Esophagus (tissue), 2 donors: ENCODE data around the gene LHPP. TPM values are rescaled to one million over a fixed set of nuclear protein-coding genes. Genes with fewer than 3 reads are reported as not detected.

Experiments used
- H3K27ac ChIP-seq, 2 donors: one replicate each; pipeline ENCODE4 v1.5.1; 2013; ENCODE audit warnings: low read depth in 2 of 2, mild to moderate bottlenecking in 2 of 2, inconsistent platforms in 1 of 2, low read length in 1 of 2, moderate library complexity in 1 of 2
- H3K27me3 ChIP-seq, 2 donors: one replicate each; pipeline ENCODE4 v1.6.1; 2013; ENCODE audit warnings: low read length in 2 of 2, control low read depth in 1 of 2, mild to moderate bottlenecking in 1 of 2; ENCODE audit not compliant: insufficient read depth in 2 of 2, control insufficient read depth in 1 of 2
- H3K36me3 ChIP-seq, 2 donors: one replicate each; pipeline ENCODE4 v1.6.1; 2013; ENCODE audit warnings: low read length in 1 of 2; ENCODE audit not compliant: control insufficient read depth in 2 of 2, insufficient read depth in 2 of 2
- H3K4me1 ChIP-seq, 2 donors: one replicate each; pipeline ENCODE4 v1.6.1; 2013; ENCODE audit warnings: low read length in 1 of 2; ENCODE audit not compliant: control insufficient read depth in 2 of 2, insufficient read depth in 2 of 2
- H3K4me3 ChIP-seq, 2 donors: one replicate each; pipeline ENCODE4 v1.5.1; 2013; ENCODE audit warnings: low read length in 2 of 2, mild to moderate bottlenecking in 2 of 2, low read depth in 1 of 2, moderate library complexity in 1 of 2
- H3K9me3 ChIP-seq, 2 donors: one replicate each; pipeline ENCODE4 v1.6.1; 2013; ENCODE audit warnings: mild to moderate bottlenecking in 2 of 2, low read depth in 1 of 2, low read length in 1 of 2, moderate library complexity in 1 of 2; ENCODE audit not compliant: control insufficient read depth in 2 of 2, insufficient read depth in 1 of 2
- WGBS, 2 donors: extraction: QIAGEN DNeasy Blood & Tissue Kit; methylation state at CpG; one replicate each; pipeline ENCODE4 v1.1.7; 2013; 5-methylcytosine and 5-hydroxymethylcytosine counted together
- polyA plus RNA-seq, 2 donors: library from polyadenylated mRNA; stranded (reverse); fragments of 200-250 nt; gene quantifications; one replicate each; pipeline ENCODE4 v1.2.3, GENCODE V29; 2013
- donor health status: healthy with polysubstance abuse.
- donor health status: Bipolar disorder and iron deficiency.

LHPP gene
- polyA plus RNA-seq, 2 donors, result 23.0 to 23.4 TPM

DNA sequence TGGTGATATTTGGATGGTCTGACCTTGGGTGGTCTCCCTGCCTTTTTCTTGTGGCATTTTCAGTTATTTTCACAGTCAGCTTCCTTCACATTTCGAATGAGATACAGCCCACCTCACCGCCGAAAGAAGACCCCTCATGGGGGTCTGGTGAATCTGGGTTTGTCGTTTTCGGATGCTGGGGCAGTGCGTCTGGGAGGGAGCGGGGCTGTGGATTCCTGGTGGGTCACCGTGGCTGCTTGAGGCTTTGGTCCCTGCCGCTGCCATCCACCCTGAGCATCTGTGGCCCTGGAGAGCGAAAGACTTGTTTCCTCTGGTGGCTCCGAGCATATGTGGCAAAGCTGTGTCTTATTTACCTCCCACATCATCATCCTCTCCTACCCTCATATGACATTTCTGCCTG, 43.1 kb downstream of the LHPP start:
- Histone ChIP-seq H3K27ac (no peak overlapping the region), H3K4me1 (no peaks in the 10 kb centered on the region), H3K9me3 (no peaks in the 10 kb centered on the region), H3K27me3 (no peaks in the 10 kb centered on the region), H3K4me3 (no peak overlapping the region), H3K36me3 (peaks cover 0 to 4% of the 10 kb centered on the region in 2 donors)
- 93 to 95% methylated on average over 11 of the region's 11 CpGs for WGBS, 2 donors

DNA sequence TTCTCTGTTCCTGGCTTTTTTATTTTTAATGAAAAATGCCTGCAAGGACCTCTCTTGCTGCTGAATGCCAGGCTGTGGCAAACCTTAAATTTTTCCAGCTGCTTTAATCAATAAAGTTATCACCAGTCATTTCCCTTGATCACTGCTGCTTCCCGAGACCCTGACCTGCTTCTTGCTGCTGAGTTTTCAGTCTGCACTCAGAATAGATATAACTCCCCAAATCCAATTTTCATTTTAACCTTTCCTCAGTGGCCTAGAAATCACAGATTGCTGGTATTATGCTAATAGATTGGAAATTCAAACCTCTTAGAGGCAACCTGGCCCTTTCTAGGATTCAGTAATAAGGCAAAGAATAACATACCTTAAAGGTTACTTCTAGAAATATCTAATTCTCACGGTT, 43.7 kb downstream of the LHPP start:
- H3K27ac ChIP-seq, result no peak overlapping the region
- peaks cover 0 to 4% of the 10 kb centered on the region in 2 donors for H3K36me3 ChIP-seq
- H3K9me3 ChIP-seq, result no peaks in the 10 kb centered on the region
- 69 to 74% methylated on average over 2 of the region's 2 CpGs for whole genome bisulfite sequencing, 2 donors
- H3K27me3 ChIP-seq, result no peaks in the 10 kb centered on the region
- no peak overlapping the region for H3K4me3 ChIP-seq
- no peaks in the 10 kb centered on the region for H3K4me1 ChIP-seq

DNA sequence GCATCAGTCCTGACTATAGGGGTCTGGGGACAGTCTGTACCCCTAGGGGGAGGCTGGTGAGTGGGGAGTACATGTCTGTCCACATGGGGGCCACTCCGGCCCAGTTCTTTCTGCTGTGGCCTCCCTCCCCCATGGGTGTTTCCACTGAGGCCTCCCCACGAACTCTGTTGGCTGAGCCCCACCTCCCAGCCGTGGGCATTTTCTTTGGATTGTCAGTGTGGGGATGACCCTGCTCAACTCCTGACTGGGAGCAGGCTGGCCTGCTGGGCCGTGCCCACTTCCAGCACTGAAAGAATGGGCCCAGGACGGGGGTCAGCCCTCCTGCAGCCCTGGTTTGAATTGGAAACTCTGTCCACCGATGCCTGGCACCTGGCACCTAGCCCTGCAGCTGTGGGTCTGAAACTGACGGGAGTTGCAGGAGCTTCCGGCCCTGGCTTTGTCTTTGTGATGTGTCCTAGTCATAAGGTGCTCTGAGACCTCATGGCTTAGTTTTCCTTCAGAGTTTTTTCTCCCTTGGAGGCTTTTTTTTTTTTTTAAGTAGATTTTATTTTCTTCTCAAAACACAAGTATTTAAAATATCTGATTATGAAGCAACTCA, 46.5 kb downstream of the LHPP start:
- Histone ChIP-seq H3K36me3 (peaks cover 0 to 6% of the 10 kb centered on the region in 2 donors), H3K4me3 (no peak overlapping the region), H3K9me3 (no peaks in the 10 kb centered on the region), H3K27ac (no peak overlapping the region), H3K4me1 (no peaks in the 10 kb centered on the region), H3K27me3 (no peaks in the 10 kb centered on the region)
- WGBS, 2 donors, result 82 to 85% methylated on average over 8 of the region's 8 CpGs

DNA sequence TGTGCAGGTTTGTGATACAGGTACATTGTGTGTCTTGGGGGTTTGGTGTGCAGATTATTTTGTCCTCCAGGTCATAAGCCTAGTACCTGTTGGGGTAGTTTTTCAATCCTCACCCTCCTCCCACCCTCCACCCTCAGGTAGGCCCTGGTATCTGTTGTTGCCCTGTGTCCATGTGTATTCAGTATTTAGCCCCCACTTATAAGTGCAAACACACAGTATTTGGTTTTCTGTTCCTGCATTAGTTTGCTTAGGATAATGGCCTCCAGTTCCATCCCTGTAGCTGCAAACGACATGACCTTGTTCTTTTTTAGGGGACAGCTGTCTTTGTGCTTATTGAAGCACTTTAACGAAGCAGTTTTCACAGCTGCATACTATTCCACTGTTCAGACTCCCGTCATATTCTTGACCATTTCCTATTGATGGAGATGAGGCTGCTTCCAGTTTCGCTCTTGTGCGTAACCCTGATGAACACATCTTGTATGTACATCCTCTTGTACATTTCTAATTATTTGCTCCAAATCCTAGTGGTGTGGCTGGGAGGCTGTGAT, 47.4 kb downstream of the LHPP start:
- 85 to 94% methylated on average over 5 of the region's 5 CpGs for WGBS, 2 donors
- no peaks in the 10 kb centered on the region for H3K9me3 ChIP-seq
- no peak overlapping the region for H3K27ac ChIP-seq
- peaks cover 0 to 6% of the 10 kb centered on the region in 2 donors for H3K36me3 ChIP-seq
- no peak overlapping the region for H3K4me3 ChIP-seq
- H3K27me3 ChIP-seq, result no peaks in the 10 kb centered on the region
- H3K4me1 ChIP-seq, result no peaks in the 10 kb centered on the region

DNA sequence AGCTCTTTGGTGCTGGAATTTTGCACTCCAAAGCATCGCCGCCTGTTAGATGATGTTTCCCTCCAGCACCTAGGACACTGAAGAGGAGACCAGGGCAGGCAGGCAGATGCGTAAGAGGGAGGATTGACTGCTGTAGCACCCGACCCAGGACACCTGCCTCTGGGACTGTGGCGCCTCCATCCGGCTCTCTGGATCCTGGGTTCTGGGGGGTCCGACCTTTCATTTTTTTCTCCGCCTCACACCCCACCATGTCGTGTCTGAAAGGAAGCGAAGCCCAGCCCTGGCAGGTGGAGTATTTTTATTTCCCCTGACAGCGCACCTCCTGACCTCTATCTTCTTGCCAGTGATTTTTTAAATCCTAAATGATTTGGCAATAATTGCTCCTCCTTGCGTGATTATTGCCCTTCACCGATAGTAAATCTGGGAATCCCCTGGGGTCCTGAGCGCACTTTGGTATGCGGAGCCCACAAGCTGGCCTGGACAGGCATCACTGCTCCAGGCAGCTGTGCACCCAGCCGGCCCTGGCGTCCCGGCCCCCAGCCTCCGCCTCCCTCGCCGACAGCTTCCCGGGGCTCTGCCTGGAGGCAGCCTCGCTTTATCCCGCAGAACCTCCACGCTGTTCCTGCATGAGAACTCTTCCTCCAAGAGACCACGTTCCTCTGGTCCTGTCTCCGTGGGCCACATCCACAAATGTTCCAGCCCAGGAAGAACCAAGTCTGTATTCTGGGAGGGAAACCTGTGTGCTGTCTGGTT, 48.4 kb downstream of the LHPP start:
- peaks cover 0 to 2% of the 10 kb centered on the region in 2 donors for H3K36me3 ChIP-seq
- H3K9me3 ChIP-seq, result no peaks in the 10 kb centered on the region
- H3K4me1 ChIP-seq, result no peaks in the 10 kb centered on the region
- H3K27ac ChIP-seq, result no peak overlapping the region
- WGBS, 2 donors, result 93% methylated on average over 27 of the region's 27 CpGs
- H3K4me3 ChIP-seq, result no peak overlapping the region
- no peaks in the 10 kb centered on the region for H3K27me3 ChIP-seq

DNA sequence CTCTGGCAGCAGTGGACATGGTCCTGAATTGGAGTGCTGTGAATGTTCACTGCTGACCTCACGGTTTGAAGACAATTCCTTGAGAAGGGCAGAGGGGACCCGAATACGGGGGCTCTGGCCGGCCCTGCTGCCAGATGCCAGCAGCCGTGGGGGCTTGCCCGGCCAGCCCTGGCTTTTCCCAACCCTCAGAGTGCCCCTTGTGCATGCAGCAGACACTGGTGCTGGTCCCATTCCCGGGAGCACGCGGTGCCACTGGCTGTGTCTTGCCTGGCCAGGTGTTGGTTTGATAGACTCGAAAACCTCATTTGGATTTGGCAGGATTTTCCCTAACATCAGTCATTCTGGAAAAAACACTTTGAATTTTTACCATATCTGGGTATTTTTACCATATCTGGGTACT, 49.1 kb downstream of the LHPP start:
- WGBS, 2 donors, result 92 to 95% methylated on average over 10 of the region's 10 CpGs

DNA sequence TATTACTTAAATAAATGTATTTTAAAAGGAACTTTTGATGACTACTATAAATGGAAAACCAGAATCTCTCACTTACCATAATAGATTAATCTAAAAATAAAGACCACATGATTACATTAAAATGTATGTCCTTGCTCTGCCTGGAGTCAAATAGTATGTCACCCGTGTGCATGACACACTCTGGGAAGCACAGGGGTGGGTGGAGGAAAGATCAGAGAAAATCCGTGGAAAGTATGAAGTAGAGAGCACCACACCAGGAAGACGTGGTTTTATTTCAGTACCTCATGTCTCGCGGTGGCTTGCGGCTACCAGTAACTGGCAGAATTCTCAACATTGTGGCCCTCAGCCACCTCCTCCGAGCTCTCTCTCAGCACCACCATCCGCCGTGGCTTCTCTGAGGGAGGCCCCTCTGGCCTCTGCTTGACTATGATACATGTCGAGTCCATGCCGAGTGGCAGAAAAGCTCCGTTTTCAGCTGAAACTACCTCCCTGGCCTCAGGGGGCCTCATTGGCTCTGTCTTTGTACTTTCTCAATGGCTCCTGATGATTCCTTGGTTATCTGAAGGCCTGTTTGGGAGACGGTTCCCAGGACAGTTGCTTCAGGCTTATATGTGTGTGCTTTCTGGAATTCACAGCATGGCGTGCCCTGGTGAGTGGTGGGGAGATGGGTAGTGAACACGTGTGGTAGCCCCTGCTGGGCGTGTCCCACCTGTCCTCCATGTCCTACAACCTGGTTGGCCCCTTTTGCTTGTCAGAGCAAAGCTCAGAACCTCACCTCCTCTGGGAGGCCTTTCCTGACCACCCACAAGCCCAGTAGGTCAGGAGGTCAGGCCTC, 49.8 kb downstream of the LHPP start:
- H3K27ac ChIP-seq, result no peak overlapping the region
- H3K27me3 ChIP-seq, result no peaks in the 10 kb centered on the region
- peaks cover 0 to 2% of the 10 kb centered on the region in 2 donors for H3K36me3 ChIP-seq
- no peak overlapping the region for H3K4me3 ChIP-seq
- WGBS, 2 donors, result 90% methylated on average over 16 of the region's 16 CpGs
- H3K9me3 ChIP-seq, result no peaks in the 10 kb centered on the region
- no peaks in the 10 kb centered on the region for H3K4me1 ChIP-seq

More for the DNA sequence above, 49.1 kb downstream of the LHPP start:
- no peaks in the 10 kb centered on the region for H3K27me3 ChIP-seq
- no peak overlapping the region for H3K27ac ChIP-seq
- H3K36me3 ChIP-seq, result peaks cover 0 to 2% of the 10 kb centered on the region in 2 donors
- H3K4me1 ChIP-seq, result no peaks in the 10 kb centered on the region
- H3K9me3 ChIP-seq, result no peaks in the 10 kb centered on the region
- no peak overlapping the region for H3K4me3 ChIP-seq

DNA sequence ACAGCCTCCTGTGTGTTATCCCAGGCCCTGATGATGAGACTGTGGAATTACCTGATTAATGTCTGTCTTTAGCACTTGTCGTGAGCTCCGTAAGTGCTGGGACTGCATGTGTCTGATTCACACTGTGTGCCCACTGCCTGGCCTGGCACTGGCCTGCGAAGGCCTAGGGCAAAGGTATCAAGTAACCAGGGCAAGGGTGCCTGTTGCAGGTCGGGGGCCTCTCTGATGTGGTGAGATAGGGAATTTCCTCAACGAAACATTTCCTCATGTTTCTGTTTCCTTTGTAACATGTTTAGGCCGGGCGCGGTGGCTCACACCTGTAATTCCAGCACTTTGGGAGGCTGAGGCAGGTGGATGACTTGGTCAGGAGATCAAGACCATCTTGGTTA, 50.4 kb downstream of the LHPP start:
- no peak overlapping the region for H3K4me3 ChIP-seq

DNA sequence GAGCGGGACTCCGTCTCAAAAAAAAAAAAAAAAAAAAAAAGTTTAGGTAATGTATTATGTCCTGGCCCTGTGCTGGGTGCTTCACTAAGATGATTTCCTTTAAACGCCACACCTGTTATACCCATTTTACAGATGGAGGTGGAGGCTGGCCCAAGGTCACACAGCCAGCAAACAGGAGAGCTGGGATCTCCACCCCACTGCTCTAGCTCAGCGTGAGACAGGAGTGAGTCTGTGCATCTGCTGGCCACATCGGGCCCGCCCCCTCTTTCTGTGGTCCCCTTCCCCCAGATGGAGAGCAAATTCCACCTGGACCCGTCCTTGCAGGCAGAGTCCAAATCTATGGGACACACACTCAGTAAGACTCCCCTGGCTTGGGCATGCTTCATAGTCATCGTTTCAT, 51.0 kb downstream of the LHPP start:
- Histone ChIP-seq H3K27ac (no peak overlapping the region), H3K4me1 (no peaks in the 10 kb centered on the region), H3K27me3 (no peaks in the 10 kb centered on the region), H3K9me3 (no peaks in the 10 kb centered on the region), H3K4me3 (no peak overlapping the region), H3K36me3 (peaks cover 0 to 2% of the 10 kb centered on the region in 2 donors)
- WGBS, 2 donors, result 92 to 93% methylated on average over 6 of the region's 8 CpGs

More for the DNA sequence above, 50.4 kb downstream of the LHPP start:
- no peak overlapping the region for H3K27ac ChIP-seq
- 90 to 93% methylated on average over 8 of the region's 8 CpGs for WGBS, 2 donors
- peaks cover 0 to 2% of the 10 kb centered on the region in 2 donors for H3K36me3 ChIP-seq
- no peaks in the 10 kb centered on the region for H3K27me3 ChIP-seq
- no peaks in the 10 kb centered on the region for H3K4me1 ChIP-seq
- no peaks in the 10 kb centered on the region for H3K9me3 ChIP-seq
